ENCODE measurements around the gene DHH.

Gene DHH

GRCh38 chr12:49048953-49049352 lies 45.6 kb downstream of the DHH start:
- FAIRE-seq = no peak

GRCh38 chr12:49046129-49046895 lies 48.3 kb downstream of the DHH start:
- FAIRE-seq = no peak

- no peak for FAIRE-seq
Measured at GRCh38 chr12:49044660-49045059, 49.9 kb downstream of the DHH start.

GRCh38 chr12:49043856-49044258 lies 50.7 kb downstream of the DHH start:
- FAIRE-seq = no peak

GRCh38 chr12:49043241-49043640 lies 51.4 kb downstream of the DHH start:
- no peak for FAIRE-seq

GRCh38 chr12:49041881-49042484 lies 52.6 kb downstream of the DHH start:
- FAIRE-seq = no peak

GRCh38 chr12:49041036-49041880 lies 53.3 kb downstream of the DHH start:
- no peak for FAIRE-seq

- FAIRE-seq = no peak
Measured at GRCh38 chr12:49040364-49040855, 54.2 kb downstream of the DHH start.

GRCh38 chr12:49039421-49040363 lies 54.9 kb downstream of the DHH start:
- FAIRE-seq = no peak

GRCh38 chr12:49038291-49038955 lies 56.2 kb downstream of the DHH start:
- FAIRE-seq = no peak

- FAIRE-seq = no peak
Measured at GRCh38 chr12:49037947-49038237, 56.7 kb downstream of the DHH start.

- FAIRE-seq = no peak
Measured at GRCh38 chr12:49037111-49037946, 57.3 kb downstream of the DHH start.

Data from G401.6 (cell line).